HS-5 (cell line): ENCODE measurements around the gene SCNN1A.

Experiments used
- DNase-seq: peaks from one replicate; pipeline ENCODE4 v3.0.0-alpha.2; 2012; ENCODE audit warnings: low read depth

SCNN1A gene

DNA sequence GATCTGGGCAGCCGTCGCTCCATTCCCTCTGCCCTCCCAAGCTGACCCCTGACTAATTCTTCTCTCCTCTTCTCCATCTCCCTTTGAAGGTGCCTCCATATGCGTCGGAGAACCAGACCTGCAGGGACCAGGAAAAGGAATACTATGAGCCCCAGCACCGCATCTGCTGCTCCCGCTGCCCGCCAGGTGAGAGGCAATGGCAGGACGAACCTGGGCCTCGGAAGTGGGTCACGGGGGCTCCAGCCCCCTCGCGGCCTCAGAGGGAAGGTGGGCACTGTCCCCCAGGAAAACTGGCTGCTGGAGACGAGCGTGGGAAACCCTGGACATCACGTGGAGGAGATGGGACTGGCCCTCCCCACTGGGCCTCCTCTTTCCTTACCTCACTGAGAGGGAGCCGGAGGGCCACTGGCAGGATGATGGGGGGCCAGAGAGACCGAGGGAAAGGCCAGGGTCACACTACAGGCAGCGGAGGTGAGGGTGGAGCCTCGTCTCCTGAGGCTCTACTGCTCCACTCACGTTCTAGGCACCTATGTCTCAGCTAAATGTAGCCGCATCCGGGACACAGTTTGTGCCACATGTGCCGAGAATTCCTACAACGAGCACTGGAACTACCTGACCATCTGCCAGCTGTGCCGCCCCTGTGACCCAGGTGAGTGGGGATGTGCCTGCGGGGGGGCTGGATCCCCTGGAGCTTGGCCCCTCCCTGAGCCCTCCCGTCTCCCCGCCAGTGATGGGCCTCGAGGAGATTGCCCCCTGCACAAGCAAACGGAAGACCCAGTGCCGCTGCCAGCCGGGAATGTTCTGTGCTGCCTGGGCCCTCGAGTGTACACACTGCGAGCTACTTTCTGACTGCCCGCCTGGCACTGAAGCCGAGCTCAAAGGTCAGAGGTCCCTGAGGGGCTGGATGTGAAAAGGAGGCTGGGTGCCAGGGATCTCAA, 9.4 kb upstream of the SCNN1A start:
- no peak for DNase-seq

DNA sequence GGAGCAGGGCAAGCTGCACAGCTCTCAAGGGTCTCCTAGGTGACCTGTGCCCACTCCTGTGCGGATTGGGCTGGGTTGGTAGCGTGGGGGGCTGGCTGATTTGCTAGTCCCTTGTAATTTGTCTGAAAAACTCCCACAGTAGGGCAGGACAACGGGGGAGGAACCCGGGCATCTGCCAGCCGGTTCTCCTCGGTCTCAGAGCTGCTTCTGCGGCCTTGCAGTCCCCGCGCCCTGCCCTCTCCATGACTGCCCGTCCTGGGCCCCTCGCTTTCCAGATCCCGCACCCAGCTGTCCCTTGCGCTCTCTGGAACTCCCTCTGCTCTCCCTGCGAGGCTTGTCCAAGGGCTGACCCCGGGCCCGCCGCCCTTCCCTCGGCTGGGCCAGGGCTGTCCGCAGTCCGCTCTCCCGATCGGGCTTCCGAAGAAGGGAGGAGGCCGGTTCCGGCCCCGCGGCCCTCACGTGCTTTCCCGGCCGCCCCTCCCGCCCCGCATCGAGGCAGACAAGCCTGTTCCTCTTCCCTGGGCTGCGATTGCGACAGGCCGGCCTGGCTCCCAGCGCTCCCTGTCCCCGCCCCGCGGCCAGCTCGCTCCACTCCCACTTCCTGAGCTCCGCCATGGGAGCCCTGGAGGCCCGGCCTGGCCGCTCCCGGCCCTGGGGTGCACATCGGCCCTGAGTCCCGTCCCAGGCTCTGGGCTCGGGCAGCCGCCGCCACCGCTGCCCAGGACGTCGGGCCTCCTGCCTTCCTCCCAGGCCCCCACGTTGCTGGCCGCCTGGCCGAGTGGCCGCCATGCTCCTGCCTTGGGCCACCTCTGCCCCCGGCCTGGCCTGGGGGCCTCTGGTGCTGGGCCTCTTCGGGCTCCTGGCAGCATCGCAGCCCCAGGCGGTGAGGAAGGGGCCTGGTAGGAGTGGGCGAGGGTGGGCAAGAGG, 8.5 kb upstream of the SCNN1A start, which contains the start of gene LTBR:
TSS of gene LTBR (plus strand) at position 591 of the 927 bp plus-strand sequence. CDS start at position 788, 197 bp downstream.
- DNase-seq, result peak; percentile 63

DNA sequence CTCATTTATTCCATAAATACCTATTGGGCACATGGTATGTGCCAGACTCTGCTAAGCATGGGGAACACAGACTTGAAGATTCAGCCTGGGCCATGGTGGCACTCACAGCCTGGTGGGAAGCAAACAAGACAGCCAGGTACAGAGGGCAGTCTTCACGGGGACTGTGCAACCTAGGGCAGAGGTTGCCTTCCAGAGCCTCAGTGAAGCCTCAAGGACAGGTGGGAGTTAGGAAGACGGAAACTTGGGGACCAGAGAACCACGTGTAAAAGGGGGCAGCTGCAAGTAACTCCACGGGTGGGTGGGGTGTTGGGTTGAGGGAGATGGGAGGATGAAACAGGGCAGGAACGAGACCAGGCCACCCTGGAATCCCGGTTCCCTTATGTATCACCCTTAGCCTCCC, 7.6 kb upstream of the SCNN1A start:
- no peak for DNase-seq

DNA sequence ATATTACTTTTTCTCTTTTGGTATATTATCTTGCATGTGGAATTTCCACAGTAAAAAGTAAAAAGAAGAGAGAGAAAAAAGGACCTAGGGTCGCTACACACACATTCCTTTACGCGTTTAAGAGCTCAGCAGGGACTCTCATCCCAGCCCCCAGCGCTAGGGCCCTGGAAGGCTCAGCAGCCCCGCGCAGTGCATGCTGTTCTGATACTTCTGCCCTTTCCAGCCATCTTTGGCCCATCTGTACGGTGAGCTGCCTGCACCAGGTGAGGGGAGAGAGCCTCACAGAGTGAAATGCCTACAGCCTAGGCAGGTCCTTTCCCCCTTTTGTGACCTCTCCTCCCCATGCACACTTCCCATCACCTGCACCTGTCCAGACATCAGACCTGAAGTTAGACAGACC, 7.0 kb upstream of the SCNN1A start:
- DNase-seq, result no peak

DNA sequence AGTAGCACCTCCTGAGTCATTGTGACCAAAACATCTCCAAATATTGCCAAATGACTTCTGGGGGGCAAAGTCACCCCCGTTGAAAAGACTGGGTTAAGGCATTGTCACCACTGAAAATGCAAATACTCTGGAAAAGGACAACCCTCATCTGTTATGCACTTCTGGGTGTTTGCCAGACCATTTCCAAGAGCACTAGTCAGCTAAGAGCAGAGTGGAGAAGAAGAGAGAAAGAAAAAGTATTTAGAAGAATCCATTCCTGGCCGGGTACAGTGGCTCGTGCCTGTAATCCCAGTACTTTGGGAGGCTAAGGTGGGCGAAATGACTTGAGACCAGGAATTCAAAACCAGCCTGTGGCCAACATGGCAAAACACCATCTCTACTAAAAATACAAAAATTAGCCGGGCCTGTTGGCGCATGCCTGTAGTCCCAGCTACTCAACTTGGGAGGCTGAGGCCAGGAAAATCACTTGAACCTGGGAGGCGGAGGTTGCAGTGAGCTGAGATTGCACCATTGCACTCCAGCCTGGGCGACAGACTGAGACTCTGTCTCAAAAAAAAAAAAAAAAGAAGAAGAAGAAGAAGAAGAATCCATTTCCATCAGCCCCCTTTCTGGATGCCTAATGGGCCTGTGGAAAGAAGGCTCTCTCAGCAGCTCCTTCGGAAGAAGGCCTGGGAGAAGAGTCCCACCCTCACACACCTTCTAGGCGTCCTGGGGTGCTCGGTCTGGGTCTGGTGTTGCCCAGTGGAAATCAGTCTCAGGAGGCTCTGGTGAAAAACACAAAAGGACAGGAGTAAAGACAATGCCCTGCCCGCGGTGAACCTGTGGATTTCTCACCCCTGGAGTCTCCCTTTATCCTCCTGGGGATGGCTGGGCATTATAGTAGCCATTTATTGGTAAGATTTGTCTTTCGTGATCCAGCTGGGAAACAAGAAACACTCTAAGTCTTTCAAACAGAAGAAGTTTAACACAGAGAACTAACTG, 5.1 kb upstream of the SCNN1A start:
- no peak for DNase-seq

DNA sequence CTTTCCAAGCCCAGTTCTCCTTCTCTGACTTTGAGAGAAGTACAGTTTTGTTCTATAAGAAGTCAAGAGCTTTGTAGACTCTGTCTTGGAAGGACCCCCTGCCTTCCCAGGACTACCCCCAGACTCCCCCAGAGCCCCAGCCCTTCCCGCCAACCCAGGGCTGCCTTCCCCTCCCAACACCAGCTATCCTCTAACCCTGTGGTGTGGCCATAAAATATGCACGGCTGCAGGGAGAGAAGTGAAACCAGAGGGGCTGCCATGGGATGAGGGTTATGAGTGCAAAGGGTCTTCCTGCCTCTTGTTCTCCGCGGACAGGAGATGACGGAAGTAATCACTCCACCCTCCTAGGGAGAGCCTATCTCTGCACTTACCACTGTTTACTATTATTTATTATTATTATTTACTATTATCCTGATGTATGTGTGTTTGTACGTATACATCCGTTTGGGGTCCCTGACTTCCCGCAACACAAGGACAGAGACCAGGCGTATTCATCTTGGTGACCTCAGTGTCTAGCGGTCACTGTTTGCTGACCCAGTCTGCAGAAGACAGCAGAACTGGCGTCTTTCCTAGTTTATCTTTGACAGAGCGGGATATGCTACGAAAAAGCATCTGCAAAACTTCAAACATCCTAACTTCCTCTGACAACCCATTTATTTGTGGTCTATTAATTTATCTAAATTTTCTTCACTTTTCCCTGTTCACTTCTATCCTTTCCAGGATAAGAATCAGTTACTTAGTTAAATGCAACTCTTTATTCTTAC, 3.5 kb upstream of the SCNN1A start:
- DNase-seq, result no peak

DNA sequence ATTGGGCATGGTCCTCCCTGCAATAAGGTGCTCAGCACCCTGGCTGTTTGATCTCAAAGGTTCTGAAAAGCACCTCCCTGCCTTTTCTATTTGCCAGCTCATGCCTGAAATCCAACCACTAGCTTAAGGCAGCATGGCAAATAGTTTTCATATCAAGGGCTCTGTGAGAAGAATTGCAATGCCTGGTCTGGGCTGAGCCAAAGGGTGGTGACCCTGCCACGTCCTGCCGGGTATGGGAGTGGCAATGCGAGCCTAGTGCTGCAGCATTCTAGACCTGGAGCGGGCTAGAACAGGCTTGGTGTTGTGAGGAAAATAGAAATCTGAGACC, 2.3 kb upstream of the SCNN1A start:
- DNase-seq, result no peak

DNA sequence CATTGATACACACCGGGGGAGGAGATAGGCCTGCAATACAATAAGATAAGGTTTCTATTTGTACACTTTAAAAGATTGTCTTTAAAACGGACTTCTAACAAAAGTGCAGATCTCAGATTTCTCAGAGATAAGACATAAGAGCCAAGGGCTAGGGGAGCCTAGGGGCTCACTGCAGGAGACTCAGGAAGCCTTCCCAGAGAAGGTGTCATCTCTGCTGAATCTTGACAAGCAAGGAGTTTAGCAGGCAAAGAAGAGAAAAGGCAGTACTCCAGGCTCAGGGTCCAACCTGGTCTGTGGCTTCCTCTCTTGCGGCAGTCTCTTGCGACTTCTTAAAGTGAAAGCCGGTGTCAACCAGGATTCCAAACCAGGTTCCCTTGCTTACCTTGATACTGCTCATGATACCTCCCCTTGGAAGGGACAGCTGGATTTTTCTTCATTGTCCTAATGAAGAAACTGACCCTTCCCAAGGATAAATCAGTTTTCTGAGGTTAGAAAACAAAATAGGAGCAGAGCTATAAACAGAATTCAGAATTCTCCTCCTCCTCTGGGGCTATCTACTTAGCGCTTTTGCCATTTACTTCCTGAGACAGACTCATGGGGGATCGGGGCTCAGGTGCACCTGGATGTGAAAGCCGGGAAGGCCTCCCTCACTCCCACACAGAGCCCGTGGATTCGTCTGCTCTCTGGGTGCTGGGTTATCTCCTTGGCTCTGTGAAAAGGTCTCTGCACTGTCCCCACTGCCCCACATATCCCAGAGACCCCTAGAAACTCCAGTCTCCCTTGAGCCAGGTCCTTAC, 1.7 kb upstream of the SCNN1A start:
- no peak for DNase-seq

DNA sequence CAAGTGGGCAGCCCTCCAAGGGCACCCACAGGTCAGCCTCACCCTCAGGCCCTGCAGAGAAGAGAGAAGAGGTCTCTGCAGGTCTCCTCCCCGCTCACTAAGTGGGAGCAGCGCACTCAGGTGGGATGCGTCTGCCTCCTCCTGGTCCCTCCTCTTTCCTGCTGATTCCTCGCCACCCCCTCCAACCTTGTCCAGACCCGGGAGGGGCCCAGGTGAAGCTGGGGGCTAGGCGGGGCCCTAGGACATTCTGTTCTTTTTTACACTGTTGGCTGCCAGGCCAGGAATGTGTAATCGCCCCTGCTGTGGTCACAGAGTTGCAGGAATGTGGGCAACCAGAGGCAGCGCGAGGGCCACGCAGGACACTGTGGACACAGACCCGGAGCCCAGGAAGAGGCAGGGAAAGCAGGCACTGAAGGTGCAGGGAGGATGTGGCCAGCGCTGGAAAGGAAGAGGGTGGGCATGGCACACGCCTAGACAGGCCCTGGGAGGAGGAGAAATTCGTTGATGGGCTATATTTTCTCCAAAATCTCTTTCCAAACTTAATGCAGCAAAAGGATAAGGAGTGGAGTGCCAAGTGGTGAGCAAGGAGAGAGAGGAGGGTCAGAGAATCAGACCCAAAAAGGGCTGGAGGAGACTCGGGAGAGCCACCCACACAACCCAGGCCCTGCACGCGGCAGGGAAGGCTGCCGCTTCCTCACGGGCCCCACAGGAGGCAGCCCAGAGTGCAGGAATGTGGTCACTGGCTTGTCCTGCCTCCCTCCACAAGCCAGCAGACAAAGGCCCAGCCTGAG, 911 bp upstream of the SCNN1A start:
- DNase-seq, result no peak

DNA sequence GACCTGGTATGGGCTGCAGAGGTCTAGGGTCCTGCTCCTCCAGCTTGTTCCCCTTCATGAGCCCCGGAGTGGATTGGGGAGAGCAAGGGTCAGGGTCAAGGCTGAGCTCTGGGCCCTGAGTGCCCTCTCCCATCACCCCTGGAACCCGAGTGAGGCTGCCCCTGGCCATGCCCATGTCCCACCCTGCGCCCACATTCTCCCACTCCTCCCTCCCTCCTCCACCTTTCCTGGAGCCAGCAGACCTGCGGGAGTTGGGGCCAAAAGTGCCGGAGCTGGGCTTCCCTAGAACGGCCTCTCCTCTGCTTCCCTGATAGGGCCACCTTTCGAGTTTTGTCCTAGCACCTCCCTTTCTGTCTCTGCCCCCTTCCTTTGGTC, 590 bp downstream of the SCNN1A start:
- no peak for DNase-seq

DNA sequence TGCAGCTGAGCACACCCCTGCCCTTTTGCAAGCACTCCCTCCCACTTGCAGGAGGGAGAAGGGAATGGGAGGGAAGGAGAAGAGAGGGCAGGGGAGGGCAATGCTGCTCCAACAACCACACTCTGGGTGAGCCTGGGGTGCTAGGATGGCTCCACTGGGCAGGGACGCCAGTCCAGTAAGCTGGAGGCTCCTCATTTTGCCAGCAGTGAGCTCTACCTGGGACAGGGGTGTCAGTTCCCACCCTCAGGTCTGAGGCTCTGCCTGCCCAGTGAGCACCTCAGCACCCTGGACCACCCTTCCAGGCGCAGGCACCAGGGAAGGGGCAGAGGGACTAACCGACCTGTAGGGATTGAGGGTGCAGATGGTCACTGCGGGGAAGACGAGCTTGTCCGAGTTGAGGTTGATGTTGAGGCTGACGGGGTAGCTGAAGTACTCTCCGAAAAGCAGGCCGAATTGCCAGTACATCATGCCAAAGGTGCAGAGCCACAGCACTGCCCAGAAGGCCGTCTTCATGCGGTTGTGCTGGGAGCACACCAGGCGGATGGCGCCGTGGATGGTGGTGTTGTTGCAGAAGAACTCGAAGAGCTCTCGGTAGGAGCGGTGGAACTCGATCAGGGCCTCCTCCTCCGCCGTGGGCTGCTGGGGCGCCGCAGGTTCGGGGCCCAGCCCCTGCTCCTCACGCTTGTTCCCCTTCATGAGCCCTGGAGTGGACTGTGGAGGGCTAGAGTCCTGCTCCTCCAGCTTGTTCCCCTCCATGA, 1.2 kb downstream of the SCNN1A start:
- DNase-seq, result no peak

DNA sequence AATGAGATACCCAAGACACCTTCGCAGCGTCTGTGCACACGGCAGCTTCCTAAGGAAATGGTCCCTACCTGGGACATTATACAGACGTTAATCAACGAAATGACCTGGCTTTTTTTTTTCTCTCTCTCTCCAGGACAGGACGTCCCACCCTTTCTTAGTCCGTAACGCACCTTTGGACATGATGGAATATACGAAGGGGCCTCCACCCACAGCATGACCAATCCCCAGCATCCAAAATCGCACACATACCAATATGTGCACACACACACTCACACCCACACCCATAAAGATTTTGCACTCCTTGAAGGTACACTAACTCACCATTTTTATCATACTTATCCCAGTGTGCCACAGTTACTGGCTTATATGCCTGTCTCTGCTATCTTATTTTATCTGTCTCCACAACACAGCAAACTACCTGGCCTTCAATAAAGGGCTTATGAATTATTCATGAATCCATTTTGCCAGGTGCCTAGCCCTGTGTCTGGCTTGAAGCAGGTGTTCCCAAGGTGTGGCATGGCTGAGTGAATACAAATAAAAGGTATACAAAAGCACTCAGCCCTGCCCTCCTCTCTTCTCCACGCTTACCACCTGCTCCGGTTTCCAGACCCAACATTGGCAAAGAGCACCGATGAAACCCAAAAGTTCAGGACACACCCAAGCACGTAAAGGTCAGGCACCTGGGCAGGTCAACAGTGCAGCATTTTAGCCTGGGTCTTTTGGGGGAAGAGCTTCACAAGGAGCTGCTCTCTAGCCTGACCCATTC, 2.2 kb downstream of the SCNN1A start:
- DNase-seq, result no peak

DNA sequence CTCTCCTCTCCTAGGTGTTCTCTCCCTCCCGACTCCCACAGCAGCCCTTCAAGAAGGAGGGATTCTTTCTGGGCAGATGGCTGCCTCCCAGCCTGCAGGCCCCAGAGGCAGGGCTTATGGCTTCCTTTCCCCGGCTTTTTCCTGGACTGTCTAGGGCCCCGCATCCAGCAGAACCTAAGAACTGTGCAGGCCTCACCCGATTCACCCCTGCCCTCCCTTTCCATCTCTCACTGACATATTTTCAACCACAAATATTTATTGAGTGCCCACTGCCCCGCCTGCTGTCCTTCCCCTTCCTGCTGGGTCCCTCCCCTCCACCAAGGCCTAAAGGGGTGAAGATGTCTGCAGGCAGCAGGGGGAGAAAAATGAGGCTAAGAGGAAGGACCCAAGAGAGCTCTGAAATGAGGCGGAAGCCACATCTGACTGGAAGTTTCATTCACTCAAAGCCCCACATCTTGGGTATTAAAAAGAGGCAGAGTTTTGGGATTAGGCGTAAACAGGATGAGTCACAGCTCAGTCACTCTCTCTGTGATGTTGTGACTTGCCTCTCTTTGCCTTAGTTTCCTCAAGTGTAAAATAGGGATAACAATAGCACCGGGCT, 2.9 kb downstream of the SCNN1A start:
- peak; percentile 76 for DNase-seq

DNA sequence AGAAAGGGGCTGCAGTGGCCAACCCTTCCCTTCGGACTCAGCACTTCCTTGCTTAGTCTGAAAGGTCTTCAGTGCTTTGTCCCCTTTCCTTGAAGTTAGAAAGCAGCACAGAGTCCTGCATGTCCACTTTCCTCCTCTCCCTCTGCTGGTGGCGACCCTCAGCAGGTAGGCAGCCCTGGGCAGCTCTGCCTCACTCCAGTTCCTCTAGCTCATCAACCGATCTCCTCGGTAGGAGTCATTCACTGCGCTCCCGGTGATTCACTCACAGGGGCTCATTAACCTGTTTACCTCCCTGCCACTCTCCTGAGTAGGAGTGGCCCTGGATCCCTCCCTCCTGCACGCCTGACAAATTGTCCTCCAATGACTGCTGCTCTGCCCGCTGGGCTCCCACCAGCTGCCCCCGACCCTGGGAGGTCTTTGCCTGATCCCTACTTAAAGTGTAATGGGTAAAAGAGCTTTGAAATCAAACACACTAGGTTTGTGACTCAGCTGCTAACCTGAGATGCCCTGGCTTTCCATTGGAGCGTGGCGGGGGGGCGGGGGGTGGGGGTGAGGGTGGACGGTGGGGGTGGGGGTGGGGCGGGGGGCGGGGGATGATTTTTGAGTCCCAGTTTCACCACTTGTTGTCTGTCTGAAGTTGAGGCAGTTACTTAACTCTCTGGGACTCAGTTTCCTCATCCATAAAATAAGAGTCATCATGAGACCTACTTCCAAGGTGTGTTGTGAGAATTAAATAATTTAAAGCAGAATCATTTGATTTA, 4.2 kb downstream of the SCNN1A start:
- DNase-seq, result no peak

DNA sequence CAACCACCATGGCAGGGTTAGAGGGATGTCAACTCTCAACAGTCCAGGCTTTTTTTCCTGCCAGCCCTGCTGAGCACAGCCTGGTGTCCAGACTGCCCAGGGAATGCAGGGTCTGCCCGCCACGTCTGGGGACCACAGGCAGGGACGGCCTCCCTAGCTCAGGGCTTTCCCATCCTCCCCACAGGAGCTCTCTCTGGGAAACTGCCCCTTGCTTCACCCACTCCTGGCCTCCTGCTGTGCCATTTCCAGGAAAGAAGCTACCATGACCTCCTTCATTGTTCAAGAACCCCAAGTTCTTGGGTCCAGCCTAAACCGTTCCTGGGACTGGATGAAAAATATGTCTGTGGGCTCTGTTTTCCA, 4.8 kb downstream of the SCNN1A start:
- no peak for DNase-seq

DNA sequence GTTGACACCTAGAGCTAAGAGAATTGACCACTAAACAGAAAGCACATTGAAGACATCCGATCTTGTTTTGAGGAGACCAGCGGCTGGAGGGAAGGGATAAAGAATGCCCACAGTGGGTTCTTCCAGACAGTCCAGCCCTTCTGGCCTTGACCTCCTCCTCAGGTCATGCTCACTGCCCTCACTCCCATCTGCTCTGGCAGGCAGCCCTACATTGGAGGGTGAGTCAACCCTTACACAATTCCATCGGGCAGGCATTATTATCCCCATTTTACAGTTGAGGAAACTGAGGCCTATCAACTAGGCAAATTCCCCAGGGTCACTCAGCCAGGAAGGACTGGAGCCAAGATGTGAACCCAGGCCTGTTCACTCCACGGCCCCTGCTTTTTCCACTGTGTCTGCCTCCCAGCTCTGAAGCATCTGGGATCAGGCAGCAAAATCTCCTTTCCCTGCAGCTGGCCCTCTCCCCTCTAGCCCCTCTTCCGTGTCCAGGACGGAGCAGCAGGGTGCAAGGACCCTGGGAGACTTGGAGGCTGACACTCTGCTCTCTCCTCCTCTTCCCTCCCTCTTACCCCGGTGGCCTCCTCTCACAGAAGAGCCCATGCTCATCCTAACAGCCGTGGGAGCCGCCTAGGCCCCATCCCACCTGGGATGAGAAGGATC, 5.3 kb downstream of the SCNN1A start:
- DNase-seq, result no peak
